HG02943 (cell line): ENCODE data around the gene FCRL3.

Experiments
- ATAC-seq: cut with Tn5 transposase; IDR thresholded peaks from one replicate; pipeline ENCODE4 v1.9.1; 2021; ENCODE audit warnings: mild to moderate bottlenecking, low read depth, moderate library complexity; ENCODE audit not compliant: unreplicated experiment

FCRL3 gene

GRCh38 chr1:157682710-157683437 is 17.7 kb downstream of the FCRL3 start:
- ATAC-seq, result no peak

DNA sequence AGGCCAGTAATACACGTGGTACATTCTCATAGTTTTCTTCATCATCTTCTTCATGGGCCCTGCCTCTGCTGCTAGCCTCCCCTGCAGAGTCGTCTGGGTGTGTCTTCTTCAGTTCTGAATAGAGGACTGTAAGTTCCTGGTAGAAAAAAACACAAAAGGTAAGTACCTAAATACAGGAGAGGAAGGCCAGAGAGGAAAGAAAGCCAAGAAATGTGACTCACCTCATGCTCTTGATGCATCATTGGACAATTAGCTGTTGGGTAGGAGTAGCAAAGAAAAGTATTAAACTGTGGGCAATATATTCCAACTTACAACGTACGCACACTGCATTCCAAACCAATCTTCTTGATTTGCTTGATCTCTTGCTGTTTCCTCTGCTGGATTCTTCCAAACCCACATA is 21.8 kb downstream of the FCRL3 start:
- no peak for ATAC-seq

- no peak for ATAC-seq
Observed at GRCh38 chr1:157673008-157673407, 27.6 kb downstream of the FCRL3 start.

GRCh38 chr1:157671895-157672294 is 28.7 kb downstream of the FCRL3 start:
- ATAC-seq, result no peak

- ATAC-seq, result no peak
Observed at GRCh38 chr1:157659576-157660247, 40.9 kb downstream of the FCRL3 start.

GRCh38 chr1:157658571-157658970 is 42.0 kb downstream of the FCRL3 start:
- ATAC-seq, result no peak

DNA sequence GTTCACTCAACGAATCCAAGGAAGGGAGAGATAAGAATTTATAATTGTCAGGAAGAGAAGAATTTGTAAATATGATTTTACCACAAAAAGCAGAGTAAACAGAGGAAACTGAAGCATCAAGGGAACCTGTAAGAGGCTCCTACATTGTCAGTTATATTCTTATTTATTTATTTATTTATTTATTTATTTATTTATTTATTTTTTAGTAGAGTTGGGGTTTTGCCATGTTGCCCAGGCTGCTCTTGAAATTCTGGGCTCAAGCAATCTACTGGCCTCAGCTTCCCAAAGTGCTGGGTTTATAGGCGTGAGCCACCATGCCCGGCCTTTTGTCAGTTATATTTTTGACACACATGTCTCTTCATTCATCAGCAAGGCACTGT is 47.1 kb downstream of the FCRL3 start:
- no peak for ATAC-seq

DNA sequence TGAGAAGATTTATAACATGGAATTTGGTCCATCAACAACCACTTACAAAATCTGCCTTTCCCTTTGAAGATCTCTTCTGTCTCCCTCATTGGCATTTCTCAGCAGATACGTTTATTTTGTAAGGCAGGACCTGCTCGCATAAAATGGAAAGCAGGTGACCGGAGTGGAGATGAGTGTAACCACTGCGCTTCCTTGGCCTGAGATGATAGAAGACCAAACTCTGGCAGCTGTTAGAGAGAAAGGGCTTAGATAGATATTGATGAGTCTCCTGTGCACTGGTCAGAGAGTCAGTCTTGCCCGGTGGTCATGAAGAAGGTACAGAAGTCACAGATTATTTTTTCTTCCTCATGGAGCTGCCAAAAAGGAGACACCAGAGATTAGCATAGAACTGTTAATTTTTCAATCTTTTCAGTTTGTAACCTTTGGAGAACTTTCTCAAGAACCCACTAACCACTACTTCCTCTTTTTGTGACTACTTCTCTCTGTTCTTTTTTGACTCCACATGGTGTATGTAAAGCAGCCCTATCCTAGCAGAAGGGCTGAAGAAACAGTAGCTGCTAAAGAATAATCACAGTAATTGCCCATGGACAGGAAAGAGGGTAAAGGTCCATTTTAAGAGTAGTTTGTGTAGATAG is 47.6 kb downstream of the FCRL3 start:
- ATAC-seq, result no peak

DNA sequence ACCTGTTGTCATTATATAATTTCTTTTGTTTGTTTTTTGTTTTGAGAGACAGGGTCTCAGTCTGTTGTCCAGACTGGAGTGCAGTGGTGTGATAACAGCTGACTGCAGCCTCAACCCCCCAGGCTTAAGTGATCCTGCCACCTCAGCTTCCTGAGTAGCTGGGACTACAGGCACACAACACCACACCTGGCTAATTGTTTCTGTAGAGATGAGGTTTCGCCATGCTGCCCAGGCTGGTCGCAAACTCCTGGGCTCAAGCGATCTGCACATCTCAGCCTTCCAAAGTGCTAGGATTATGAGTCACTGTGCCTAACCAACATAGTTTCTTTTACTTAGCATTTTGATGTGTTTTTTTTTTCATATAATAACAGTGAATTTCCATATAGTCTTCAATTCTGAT is 52.3 kb downstream of the FCRL3 start:
- no peak for ATAC-seq

DNA sequence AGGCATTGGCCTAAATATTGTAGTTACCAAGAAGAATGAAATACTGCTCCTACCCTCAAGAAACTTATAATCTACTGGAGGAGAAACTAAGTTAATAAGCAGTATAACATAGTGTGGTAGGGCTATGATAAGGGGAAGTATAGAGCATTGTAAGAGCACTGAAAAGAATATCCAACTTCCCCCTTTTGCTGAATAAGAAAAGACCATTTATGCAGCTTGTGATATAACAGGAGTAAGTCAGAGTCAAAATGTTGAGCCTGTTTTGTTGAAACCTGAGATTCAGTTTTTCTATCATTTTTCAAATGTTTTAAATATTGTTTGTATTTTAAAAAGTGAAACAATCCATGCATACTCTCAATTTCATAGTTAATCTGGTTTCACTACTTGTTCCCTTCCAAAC is 54.4 kb downstream of the FCRL3 start:
- no peak for ATAC-seq

- ATAC-seq, result no peak
Observed at GRCh38 chr1:157641177-157641576, 59.4 kb downstream of the FCRL3 start.

DNA sequence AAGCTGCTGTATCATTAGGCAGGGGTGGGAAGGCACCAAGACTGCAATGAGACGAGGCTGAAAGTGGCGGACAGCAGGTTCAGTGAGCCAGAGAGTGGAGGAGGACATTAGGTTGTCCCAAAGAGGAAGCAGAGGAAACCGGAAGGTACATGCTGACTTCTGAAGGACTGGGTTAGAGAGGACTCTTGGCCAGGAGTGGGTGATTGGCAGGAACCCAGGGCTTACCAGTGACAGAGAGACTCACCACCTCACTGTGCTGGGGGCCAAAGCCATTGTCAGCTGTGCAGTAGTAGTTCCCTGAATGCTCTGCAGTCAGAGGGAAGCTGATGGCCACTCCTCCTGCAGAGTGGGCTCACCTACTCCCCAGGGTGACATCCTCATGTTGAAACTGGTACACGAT is 60.8 kb downstream of the FCRL3 start:
- ATAC-seq, result no peak

DNA sequence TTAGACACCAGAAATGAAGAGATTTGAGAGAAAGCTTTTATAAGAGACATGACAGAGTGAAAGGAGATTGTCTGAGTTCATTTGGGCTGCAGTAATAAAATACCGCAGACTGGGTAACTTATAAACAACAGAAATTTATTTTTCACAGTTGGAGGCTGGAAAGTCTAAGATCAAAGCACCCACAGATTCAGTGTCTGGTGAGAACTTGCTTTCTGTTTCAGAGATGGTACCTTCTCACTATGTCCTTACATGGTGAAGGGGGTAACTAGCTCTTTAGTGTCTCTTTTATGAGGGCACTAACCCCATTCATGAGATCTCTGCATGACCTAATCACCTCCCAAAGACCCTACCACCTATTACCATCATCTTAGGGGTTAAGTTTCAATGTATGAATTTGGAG is 71.8 kb downstream of the FCRL3 start:
- no peak for ATAC-seq
